ENCODE results near the gene LRRC10B. TPM values are rescaled to one million over a fixed set of nuclear protein-coding genes. Genes with fewer than 3 reads are reported as not detected.

LRRC10B gene
- polyA plus RNA-seq, 4 donors, result 0.22 to 2.6 (median 0.53) TPM; not detected in 1

DNA sequence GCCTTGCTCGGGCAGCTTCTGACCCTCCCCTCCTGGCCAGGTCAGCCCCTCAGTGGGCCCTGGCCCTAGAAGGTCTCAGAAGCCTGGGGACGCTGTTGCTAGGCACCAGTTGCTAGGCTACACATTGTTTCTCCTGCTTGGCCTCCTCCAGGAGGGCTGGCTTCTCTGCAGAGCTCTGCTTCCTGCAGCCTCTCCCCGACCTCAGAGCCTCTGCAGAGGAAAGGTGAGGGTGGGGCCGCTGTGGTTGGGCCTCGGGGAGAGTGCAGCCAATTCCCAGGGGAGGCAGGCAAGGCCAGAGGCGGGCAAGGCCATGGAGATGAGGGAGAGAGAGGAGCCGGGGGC, 27.6 kb upstream of the LRRC10B start:
- Histone ChIP-seq H3K36me3 (ENCODE audit: control insufficient read depth in 3 of 3, insufficient read depth in 2 of 3, low read depth in 1 of 3, low read length in 3 of 3) (peaks cover 0 to 6% (median 0%) of the 10 kb centered on the region in 3 donors), H3K27me3 (ENCODE audit: control insufficient read depth in 3 of 3, insufficient read depth in 3 of 3, low read length in 3 of 3) (peaks cover 0 to 3% (median 0%) of the 10 kb centered on the region in 3 donors), H3K27ac (ENCODE audit: low read depth in 1 of 3, low read length in 2 of 3) (peak overlapping the region in 1 of 3 donors; percentile 8), H3K9me3 (ENCODE audit: control insufficient read depth in 2 of 2, insufficient read depth in 1 of 2, low read depth in 1 of 2, low read length in 1 of 2) (no peaks in the 10 kb centered on the region), H3K4me1 (ENCODE audit: control insufficient read depth in 3 of 3, insufficient read depth in 2 of 3, low read depth in 1 of 3, low read length in 2 of 3) (peaks cover 0 to 14% (median 0%) of the 10 kb centered on the region in 3 donors), H3K4me3 (ENCODE audit: low read depth in 1 of 3, low read length in 3 of 3) (no peak overlapping the region)
- DNase-seq, result peak in 1 of 2 donors; percentile 62
- no peak for FAIRE-seq
- WGBS, 3 donors, result 27 to 35% (median 35%) methylated on average over 7 of the region's 7 CpGs

DNA sequence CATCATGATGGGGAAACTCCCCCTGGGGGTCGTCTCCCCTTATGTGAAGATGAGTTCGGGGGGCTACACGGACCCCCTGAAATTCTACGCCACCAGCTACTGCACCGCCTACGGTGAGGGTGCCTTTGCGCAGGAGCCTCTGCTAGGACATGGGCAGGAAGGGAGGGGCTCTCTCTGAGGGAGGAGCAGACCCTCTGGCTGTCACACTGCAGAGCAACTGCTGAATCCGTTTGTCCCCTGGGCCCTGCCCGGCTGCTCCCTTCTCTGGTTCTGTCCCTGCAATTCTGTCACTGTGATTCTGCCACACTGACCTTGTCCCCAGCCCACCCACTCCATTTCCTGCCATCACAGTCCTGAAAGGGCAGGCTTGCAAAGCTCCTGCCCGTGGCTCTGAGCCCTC, 26.7 kb upstream of the LRRC10B start:
- Histone ChIP-seq H3K27ac (ENCODE audit: low read depth in 1 of 3, low read length in 2 of 3) (no peak overlapping the region), H3K9me3 (ENCODE audit: control insufficient read depth in 2 of 2, insufficient read depth in 1 of 2, low read depth in 1 of 2, low read length in 1 of 2) (no peaks in the 10 kb centered on the region), H3K4me3 (ENCODE audit: low read depth in 1 of 3, low read length in 3 of 3) (no peak overlapping the region), H3K4me1 (ENCODE audit: control insufficient read depth in 3 of 3, insufficient read depth in 2 of 3, low read depth in 1 of 3, low read length in 2 of 3) (peaks cover 0 to 14% (median 0%) of the 10 kb centered on the region in 3 donors), H3K27me3 (ENCODE audit: control insufficient read depth in 3 of 3, insufficient read depth in 3 of 3, low read length in 3 of 3) (peaks cover 0 to 3% (median 0%) of the 10 kb centered on the region in 3 donors), H3K36me3 (ENCODE audit: control insufficient read depth in 3 of 3, insufficient read depth in 2 of 3, low read depth in 1 of 3, low read length in 3 of 3) (peaks cover 0 to 7% (median 0%) of the 10 kb centered on the region in 3 donors)
- no peak for FAIRE-seq
- WGBS, 3 donors, result 65 to 72% (median 69%) methylated on average over 10 of the region's 10 CpGs
- DNase-seq, result no peak

GRCh38 chr11:61482513-61482912, 26.0 kb upstream of the LRRC10B start:
- no peak for FAIRE-seq
- H3K27ac ChIP-seq (ENCODE audit: low read depth in 1 of 3, low read length in 2 of 3), result no peak overlapping the region
- peaks cover 0 to 11% (median 0%) of the 10 kb centered on the region in 3 donors for H3K36me3 ChIP-seq (ENCODE audit: control insufficient read depth in 3 of 3, insufficient read depth in 2 of 3, low read depth in 1 of 3, low read length in 3 of 3)
- peaks cover 0 to 9% (median 0%) of the 10 kb centered on the region in 3 donors for H3K4me1 ChIP-seq (ENCODE audit: control insufficient read depth in 3 of 3, insufficient read depth in 2 of 3, low read depth in 1 of 3, low read length in 2 of 3)
- H3K27me3 ChIP-seq (ENCODE audit: control insufficient read depth in 3 of 3, insufficient read depth in 3 of 3, low read length in 3 of 3), result peaks cover 0 to 3% (median 0%) of the 10 kb centered on the region in 3 donors
- no peak for DNase-seq
- peaks cover 0 to under 1% of the 10 kb centered on the region in 2 donors for H3K9me3 ChIP-seq (ENCODE audit: control insufficient read depth in 2 of 2, insufficient read depth in 1 of 2, low read depth in 1 of 2, low read length in 1 of 2)
- 30 to 44% (median 43%) methylated on average over 6 to 7 of the region's 7 CpGs for WGBS, 3 donors
- H3K4me3 ChIP-seq (ENCODE audit: low read depth in 1 of 3, low read length in 3 of 3), result no peak overlapping the region

DNA sequence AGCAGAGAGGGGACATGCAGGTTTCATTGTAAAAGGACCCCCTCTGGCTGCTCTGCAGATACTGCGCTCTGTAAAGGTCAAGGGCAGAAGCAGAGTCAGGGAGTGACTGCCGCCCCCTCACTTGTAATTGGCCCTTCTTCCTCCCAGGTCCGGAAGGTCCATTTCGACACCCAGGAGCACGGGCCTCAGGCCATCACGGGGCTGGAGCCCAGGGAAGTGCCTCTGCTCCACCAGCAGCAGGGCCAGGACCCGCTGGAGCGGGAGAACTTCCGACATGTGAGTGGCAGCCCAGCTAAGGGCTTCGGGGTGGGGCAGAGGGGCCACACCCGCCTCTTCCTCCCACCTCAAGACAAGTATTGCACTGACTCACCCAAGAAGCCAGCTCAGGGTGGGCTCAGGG, 24.0 kb upstream of the LRRC10B start:
- Histone ChIP-seq H3K4me3 (ENCODE audit: low read depth in 1 of 3, low read length in 3 of 3) (no peak overlapping the region), H3K27ac (ENCODE audit: low read depth in 1 of 3, low read length in 2 of 3) (no peak overlapping the region), H3K4me1 (ENCODE audit: control insufficient read depth in 3 of 3, insufficient read depth in 2 of 3, low read depth in 1 of 3, low read length in 2 of 3) (peaks cover 0 to 13% (median 2%) of the 10 kb centered on the region in 3 donors), H3K9me3 (ENCODE audit: control insufficient read depth in 2 of 2, insufficient read depth in 1 of 2, low read depth in 1 of 2, low read length in 1 of 2) (peaks cover 0 to 3% of the 10 kb centered on the region in 2 donors), H3K36me3 (ENCODE audit: control insufficient read depth in 3 of 3, insufficient read depth in 2 of 3, low read depth in 1 of 3, low read length in 3 of 3) (peaks cover 0 to 13% (median 0%) of the 10 kb centered on the region in 3 donors), H3K27me3 (ENCODE audit: control insufficient read depth in 3 of 3, insufficient read depth in 3 of 3, low read length in 3 of 3) (no peaks in the 10 kb centered on the region)
- no peak for DNase-seq
- FAIRE-seq, result no peak
- 72 to 81% (median 81%) methylated on average over 10 to 11 of the region's 11 CpGs for WGBS, 3 donors

DNA sequence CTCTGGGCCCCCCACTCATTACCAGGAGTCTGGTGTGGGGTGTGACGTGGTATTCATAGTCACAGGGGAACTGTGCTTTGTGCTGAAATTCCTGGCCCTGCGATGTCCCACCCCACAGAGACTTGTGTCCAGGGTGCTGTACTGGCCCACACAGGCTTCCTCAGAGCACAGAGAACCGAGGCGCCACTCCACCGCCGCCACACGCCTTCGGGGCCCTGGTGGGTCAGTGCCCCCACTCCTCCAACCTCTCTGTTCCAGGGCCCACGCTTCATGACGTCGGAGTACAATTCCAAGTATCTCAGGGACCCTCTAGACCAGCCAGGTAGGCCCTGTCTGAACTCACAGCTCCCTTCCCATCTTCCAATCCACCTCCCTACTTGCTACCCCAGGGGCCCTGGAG, 23.5 kb upstream of the LRRC10B start:
- FAIRE-seq (no peak), DNase-seq (no peak)
- Histone ChIP-seq H3K27me3 (ENCODE audit: control insufficient read depth in 3 of 3, insufficient read depth in 3 of 3, low read length in 3 of 3) (no peaks in the 10 kb centered on the region), H3K36me3 (ENCODE audit: control insufficient read depth in 3 of 3, insufficient read depth in 2 of 3, low read depth in 1 of 3, low read length in 3 of 3) (peaks cover 0 to 13% (median 0%) of the 10 kb centered on the region in 3 donors), H3K27ac (ENCODE audit: low read depth in 1 of 3, low read length in 2 of 3) (no peak overlapping the region), H3K4me3 (ENCODE audit: low read depth in 1 of 3, low read length in 3 of 3) (no peak overlapping the region), H3K9me3 (ENCODE audit: control insufficient read depth in 2 of 2, insufficient read depth in 1 of 2, low read depth in 1 of 2, low read length in 1 of 2) (peaks cover 0 to 3% of the 10 kb centered on the region in 2 donors), H3K4me1 (ENCODE audit: control insufficient read depth in 3 of 3, insufficient read depth in 2 of 3, low read depth in 1 of 3, low read length in 2 of 3) (peaks cover 0 to 17% (median 2%) of the 10 kb centered on the region in 3 donors)
- 89 to 94% (median 90%) methylated on average over 11 of the region's 11 CpGs for WGBS, 3 donors

DNA sequence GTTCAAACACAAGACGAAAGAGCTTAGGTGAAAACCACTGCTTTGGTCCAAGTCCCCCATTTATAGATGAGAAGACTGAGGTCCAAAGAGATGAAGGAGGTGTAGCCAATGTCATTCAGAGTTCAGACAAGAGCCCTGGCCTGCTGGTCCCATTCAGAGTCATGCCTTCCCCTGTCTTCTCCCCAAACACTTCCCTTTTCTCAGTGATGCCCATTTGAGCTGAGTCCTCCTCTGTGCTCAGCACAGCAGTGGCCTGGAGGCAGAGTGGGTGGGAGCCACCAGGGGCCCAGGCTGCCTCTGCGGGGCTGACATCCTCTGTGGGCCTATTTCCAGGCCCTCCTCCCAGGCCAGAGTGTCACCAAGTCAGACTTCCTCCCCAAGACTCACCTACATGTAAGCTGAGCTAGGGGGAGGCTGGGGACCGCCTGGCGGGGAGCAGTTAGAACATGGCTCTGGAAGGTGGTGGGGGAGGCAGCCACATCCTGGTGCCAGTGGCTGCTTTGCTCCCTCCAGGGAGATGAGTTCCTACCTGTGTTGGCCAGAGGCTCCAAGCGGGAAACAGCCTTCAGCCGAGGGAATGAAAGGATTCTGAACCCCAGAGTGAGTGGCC, 22.4 kb upstream of the LRRC10B start:
- Histone ChIP-seq H3K36me3 (ENCODE audit: control insufficient read depth in 3 of 3, insufficient read depth in 2 of 3, low read depth in 1 of 3, low read length in 3 of 3) (peaks cover 0 to 13% (median 0%) of the 10 kb centered on the region in 3 donors), H3K27me3 (ENCODE audit: control insufficient read depth in 3 of 3, insufficient read depth in 3 of 3, low read length in 3 of 3) (no peaks in the 10 kb centered on the region), H3K27ac (ENCODE audit: low read depth in 1 of 3, low read length in 2 of 3) (no peak overlapping the region), H3K4me1 (ENCODE audit: control insufficient read depth in 3 of 3, insufficient read depth in 2 of 3, low read depth in 1 of 3, low read length in 2 of 3) (peaks cover 0 to 23% (median 2%) of the 10 kb centered on the region in 3 donors), H3K9me3 (ENCODE audit: control insufficient read depth in 2 of 2, insufficient read depth in 1 of 2, low read depth in 1 of 2, low read length in 1 of 2) (peaks cover 0 to 3% of the 10 kb centered on the region in 2 donors), H3K4me3 (ENCODE audit: low read depth in 1 of 3, low read length in 3 of 3) (no peak overlapping the region)
- WGBS, 3 donors, result 89 to 93% (median 91%) methylated on average over 6 of the region's 6 CpGs
- DNase-seq, result no peak
- no peak for FAIRE-seq

- Histone ChIP-seq H3K4me3 (ENCODE audit: low read depth in 1 of 3, low read length in 3 of 3) (no peak overlapping the region), H3K4me1 (ENCODE audit: control insufficient read depth in 3 of 3, insufficient read depth in 2 of 3, low read depth in 1 of 3, low read length in 2 of 3) (peaks cover 0 to 22% (median 2%) of the 10 kb centered on the region in 3 donors), H3K36me3 (ENCODE audit: control insufficient read depth in 3 of 3, insufficient read depth in 2 of 3, low read depth in 1 of 3, low read length in 3 of 3) (peaks cover 0 to 13% (median 0%) of the 10 kb centered on the region in 3 donors), H3K27ac (ENCODE audit: low read depth in 1 of 3, low read length in 2 of 3) (no peak overlapping the region), H3K27me3 (ENCODE audit: control insufficient read depth in 3 of 3, insufficient read depth in 3 of 3, low read length in 3 of 3) (no peaks in the 10 kb centered on the region), H3K9me3 (ENCODE audit: control insufficient read depth in 2 of 2, insufficient read depth in 1 of 2, low read depth in 1 of 2, low read length in 1 of 2) (peaks cover 0 to 3% of the 10 kb centered on the region in 2 donors)
- DNase-seq (no peak), FAIRE-seq (no peak)
- WGBS, 3 donors, result 83 to 88% (median 85%) methylated on average over 4 to 5 of the region's 5 CpGs
Observed at GRCh38 chr11:61486779-61487178, 21.8 kb upstream of the LRRC10B start.

- H3K4me1 ChIP-seq (ENCODE audit: control insufficient read depth in 3 of 3, insufficient read depth in 2 of 3, low read depth in 1 of 3, low read length in 2 of 3), result peaks cover 0 to 22% (median 2%) of the 10 kb centered on the region in 3 donors
- no peak for FAIRE-seq
Observed at GRCh38 chr11:61487342-61488025, 21.1 kb upstream of the LRRC10B start.

More at GRCh38 chr11:61487342-61488025, 21.1 kb upstream of the LRRC10B start:
- Histone ChIP-seq H3K27ac (ENCODE audit: low read depth in 1 of 3, low read length in 2 of 3) (no peak overlapping the region), H3K36me3 (ENCODE audit: control insufficient read depth in 3 of 3, insufficient read depth in 2 of 3, low read depth in 1 of 3, low read length in 3 of 3) (peaks cover 0 to 13% (median 0%) of the 10 kb centered on the region in 3 donors), H3K9me3 (ENCODE audit: control insufficient read depth in 2 of 2, insufficient read depth in 1 of 2, low read depth in 1 of 2, low read length in 1 of 2) (peaks cover 0 to 3% of the 10 kb centered on the region in 2 donors), H3K27me3 (ENCODE audit: control insufficient read depth in 3 of 3, insufficient read depth in 3 of 3, low read length in 3 of 3) (no peaks in the 10 kb centered on the region), H3K4me3 (ENCODE audit: low read depth in 1 of 3, low read length in 3 of 3) (no peak overlapping the region)
- 90 to 94% (median 93%) methylated on average over 4 of the region's 4 CpGs for WGBS, 3 donors
- no peak for DNase-seq

Data from small intestine (tissue), 7 donors.